Gastroesophageal sphincter (tissue), 4 donors: ENCODE data around the gene JPH4. TPM values are rescaled to one million over a fixed set of nuclear protein-coding genes. Genes with fewer than 3 reads are reported as not detected.

Experiments
- ATAC-seq: fragments of 150-250 bp; one replicate; pipeline ENCODE4 v1.9.1; 2016; ENCODE audit warnings: mild to moderate bottlenecking, moderate library complexity
- H3K27ac ChIP-seq, 4 donors: fragments of 200-600 bp; sonication (generic) in 3 of 4; 1 replicate in 3 of 4; 2 replicates in 1 of 4; pipeline ENCODE4 v1.5.1; 2016 to 2019
- H3K27me3 ChIP-seq: fragments of 200-600 bp; sonication (generic); one replicate; pipeline ENCODE4 v1.5.1; 2019
- H3K36me3 ChIP-seq, 2 donors: fragments of 200-600 bp; sonication (generic); one replicate each; pipeline ENCODE4 v1.5.1; 2019; ENCODE audit warnings: control low read depth in 1 of 2
- H3K4me1 ChIP-seq, 3 donors: fragments of 200-600 bp; sonication (generic); 1 replicate in 2 of 3; 2 replicates in 1 of 3; pipeline ENCODE4 v1.5.1; 2016 to 2019; ENCODE audit warnings: control low read depth in 2 of 3
- H3K4me3 ChIP-seq, 2 donors: fragments of 200-600 bp; sonication (generic); one replicate each; pipeline ENCODE4 v1.5.1; 2019; ENCODE audit warnings: mild to moderate bottlenecking in 1 of 2, moderate library complexity in 1 of 2
- H3K9me3 ChIP-seq, 3 donors: fragments of 200-600 bp; sonication (generic); one replicate each; pipeline ENCODE4 v1.5.1; 2017 to 2019; ENCODE audit warnings: control low read depth in 2 of 3
- CTCF ChIP-seq, 4 experiments: fragments of 200-600 bp in 2 of 4; fragments of 450-650 bp in 2 of 4; sonication (generic) in 1 of 4; IDR thresholded peaks; one replicate each; pipeline ENCODE4 v1.5.1; 2017 to 2019; ENCODE audit warnings: antibody characterized with exemption in 4 of 4, mild to moderate bottlenecking in 2 of 4, moderate library complexity in 2 of 4
- EP300 ChIP-seq: sonication (generic); formaldehyde crosslinking; IDR thresholded peaks from one replicate; pipeline ENCODE4 v1.6.1; 2017; ENCODE audit warnings: antibody characterized with exemption, mild to moderate bottlenecking
- POLR2A ChIP-seq, 2 donors: fragments of 450-650 bp; IDR thresholded peaks; one replicate each; pipeline ENCODE4 v1.6.1; 2017; ENCODE audit warnings: antibody characterized with exemption in 2 of 2, mild to moderate bottlenecking in 2 of 2, moderate library complexity in 1 of 2
- POLR2AphosphoS5 ChIP-seq: sonication (generic); formaldehyde crosslinking; IDR thresholded peaks from one replicate; pipeline ENCODE4 v1.6.1; 2017; ENCODE audit warnings: antibody characterized with exemption
- WGBS, 2 donors: methylation state at CpG; one replicate each; pipeline ENCODE4 v1.1.5; 2018; ENCODE audit warnings: low coverage in 1 of 2; 5-methylcytosine and 5-hydroxymethylcytosine counted together
- total RNA-seq, 4 donors: library from RNA; depleted of rRNA; stranded (reverse); fragments of >200 nt; gene quantifications; one replicate each; pipeline ENCODE4 v1.1.0, GENCODE V29; 2016

JPH4 gene
- total RNA-seq, 4 donors from 2014 or later: 0.78 to 2.7 (median 1.5) TPM

DNA sequence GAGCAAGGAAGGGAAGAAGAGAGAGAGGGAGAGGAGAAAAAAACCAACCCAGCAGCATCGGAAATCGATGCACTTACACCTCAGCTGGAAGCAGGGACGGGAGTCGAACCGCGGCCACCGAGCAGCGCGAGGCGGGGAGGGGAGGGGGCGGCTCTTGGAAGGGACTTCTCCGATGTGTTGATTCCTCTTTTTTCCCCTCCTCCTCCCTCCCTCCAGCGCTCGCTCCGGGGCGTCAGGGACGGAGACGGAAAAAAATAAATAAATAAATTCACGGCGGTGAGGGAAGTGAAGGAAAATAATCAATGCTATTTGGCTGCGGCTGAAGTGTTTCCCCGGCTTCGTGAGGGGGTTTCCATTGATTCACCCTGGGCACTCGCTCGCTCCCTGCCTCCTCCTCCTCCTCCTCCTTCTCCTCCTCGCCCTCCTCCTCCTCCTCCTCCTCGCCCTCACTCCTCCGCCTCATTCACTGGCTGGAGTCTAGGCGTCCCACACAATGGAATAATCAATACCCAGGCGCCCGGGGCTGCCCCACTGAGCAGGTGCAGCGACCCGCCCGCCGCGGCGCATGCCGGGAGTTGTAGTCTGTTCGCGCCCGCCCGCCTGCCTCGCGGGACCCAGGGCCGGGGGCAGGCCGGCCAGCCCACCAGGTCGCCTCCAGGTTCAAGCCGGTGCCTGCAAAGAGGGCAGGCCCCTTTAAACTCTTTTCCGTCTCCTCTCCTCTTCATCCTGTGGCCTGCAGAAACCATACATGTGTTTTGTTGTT, 27.1 kb downstream of the JPH4 start, which contains the start of gene ZFHX2:
TSS of gene ZFHX2 (minus strand) at position 500 of the 763 bp plus-strand sequence. CDS start 16,440 bp downstream, outside the sequence.
- TF ChIP-seq CTCF (IDR thresholded peaks at IDR 0.05) (no peak), POLR2A (IDR thresholded peaks at IDR 0.05) (no peak), EP300 (no peak), POLR2AphosphoS5 (no peak)
- Histone ChIP-seq H3K27ac (peak within 1 kb of the TSS in 3 of 4 donors; percentile 46 to 76 (median 71)), H3K9me3 (no peaks in the 10 kb centered on the region), H3K27me3 (no peaks in the 10 kb centered on the region), H3K36me3 (no peaks in the 10 kb centered on the region), H3K4me3 (peak within 1 kb of the TSS; percentile 42 to 67), H3K4me1 (peaks cover 0 to 30% (median 7%) of the 10 kb centered on the region in 3 donors)
- WGBS, 2 donors: 1% methylated on average over 18 to 45 of the region's 49 CpGs
- ATAC-seq: peak; percentile 41

DNA sequence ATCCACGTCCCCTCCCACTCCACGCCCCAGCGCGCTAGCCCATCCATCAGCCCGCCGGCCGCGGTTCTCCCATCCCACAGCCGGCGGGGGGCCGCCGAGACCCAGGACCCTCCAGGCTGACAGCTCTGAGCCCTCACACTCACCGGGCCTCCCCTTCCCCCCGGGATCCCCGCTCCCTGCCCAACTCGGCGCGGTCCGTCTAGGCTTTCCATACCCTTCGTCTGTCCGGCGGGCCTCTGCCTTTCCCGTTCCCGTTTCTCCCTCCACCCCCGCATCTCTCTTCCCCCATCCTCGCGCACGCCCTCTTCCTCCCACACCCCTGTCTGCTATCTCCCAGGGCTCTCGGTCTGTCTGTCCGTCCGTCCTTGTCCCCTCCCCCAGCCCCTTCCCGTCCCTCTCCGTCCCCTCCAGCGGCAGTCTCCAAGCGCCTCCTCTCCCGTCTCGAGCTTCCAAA, 27.8 kb downstream of the JPH4 start:
- Histone ChIP-seq H3K36me3 (no peaks in the 10 kb centered on the region), H3K9me3 (no peaks in the 10 kb centered on the region), H3K4me1 (peaks cover 0 to 28% (median 7%) of the 10 kb centered on the region in 3 donors), H3K27ac (peak overlapping the region in 2 of 4 donors; percentile 71 to 76), H3K27me3 (no peaks in the 10 kb centered on the region), H3K4me3 (peak overlapping the region; percentile 42 to 67)
- WGBS, 2 donors: 1% methylated on average over 24 to 27 of the region's 37 CpGs
- ATAC-seq: no peak
- TF ChIP-seq CTCF (IDR thresholded peaks at IDR 0.05) (no peak), EP300 (no peak), POLR2AphosphoS5 (no peak), POLR2A (IDR thresholded peaks at IDR 0.05) (no peak)

DNA sequence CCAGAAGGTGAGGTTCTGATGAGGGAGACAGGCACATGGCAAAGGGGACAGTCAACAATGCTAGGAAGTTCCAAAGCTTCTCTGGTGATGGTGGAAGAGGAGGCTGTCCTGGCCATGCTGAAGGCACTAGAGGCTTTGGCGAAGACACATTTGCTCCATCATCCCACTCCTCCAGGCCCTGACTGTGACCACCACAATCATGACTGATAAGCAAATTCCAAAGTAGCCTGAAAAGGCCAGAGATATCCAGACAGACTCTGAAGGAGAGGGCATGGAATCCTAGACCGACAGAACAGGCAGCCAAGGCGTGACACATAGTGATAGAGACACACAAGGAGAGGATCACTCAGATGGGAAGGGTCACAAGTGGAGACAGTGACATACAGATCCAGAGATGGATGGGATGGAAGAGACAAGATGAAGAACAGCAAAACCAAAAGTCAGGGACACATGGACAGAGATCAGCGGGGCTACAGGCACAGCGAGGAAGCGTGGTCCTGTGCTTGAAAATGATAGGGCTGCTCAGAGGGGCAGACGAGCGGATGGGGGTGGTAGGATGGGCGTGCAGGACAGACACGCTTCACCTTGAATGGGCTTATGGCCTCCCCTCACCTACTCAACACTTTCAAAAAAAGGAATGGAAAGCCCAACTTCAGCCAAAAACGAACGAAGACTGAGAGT, 28.3 kb downstream of the JPH4 start:
- peak overlapping the region; percentile 42 to 67 for H3K4me3 ChIP-seq
- peak overlapping the region in 1 of 4 donors; percentile 76 for H3K27ac ChIP-seq
- H3K27me3 ChIP-seq: no peaks in the 10 kb centered on the region
- TF ChIP-seq POLR2AphosphoS5 (no peak), POLR2A (IDR thresholded peaks at IDR 0.05) (no peak), CTCF (IDR thresholded peaks at IDR 0.05) (no peak), EP300 (no peak)
- H3K36me3 ChIP-seq: no peaks in the 10 kb centered on the region
- H3K9me3 ChIP-seq: no peaks in the 10 kb centered on the region
- peaks cover 0 to 24% (median 3%) of the 10 kb centered on the region in 3 donors for H3K4me1 ChIP-seq
- 26 to 38% methylated on average over 8 to 12 of the region's 12 CpGs for WGBS, 2 donors
- ATAC-seq: no peak

DNA sequence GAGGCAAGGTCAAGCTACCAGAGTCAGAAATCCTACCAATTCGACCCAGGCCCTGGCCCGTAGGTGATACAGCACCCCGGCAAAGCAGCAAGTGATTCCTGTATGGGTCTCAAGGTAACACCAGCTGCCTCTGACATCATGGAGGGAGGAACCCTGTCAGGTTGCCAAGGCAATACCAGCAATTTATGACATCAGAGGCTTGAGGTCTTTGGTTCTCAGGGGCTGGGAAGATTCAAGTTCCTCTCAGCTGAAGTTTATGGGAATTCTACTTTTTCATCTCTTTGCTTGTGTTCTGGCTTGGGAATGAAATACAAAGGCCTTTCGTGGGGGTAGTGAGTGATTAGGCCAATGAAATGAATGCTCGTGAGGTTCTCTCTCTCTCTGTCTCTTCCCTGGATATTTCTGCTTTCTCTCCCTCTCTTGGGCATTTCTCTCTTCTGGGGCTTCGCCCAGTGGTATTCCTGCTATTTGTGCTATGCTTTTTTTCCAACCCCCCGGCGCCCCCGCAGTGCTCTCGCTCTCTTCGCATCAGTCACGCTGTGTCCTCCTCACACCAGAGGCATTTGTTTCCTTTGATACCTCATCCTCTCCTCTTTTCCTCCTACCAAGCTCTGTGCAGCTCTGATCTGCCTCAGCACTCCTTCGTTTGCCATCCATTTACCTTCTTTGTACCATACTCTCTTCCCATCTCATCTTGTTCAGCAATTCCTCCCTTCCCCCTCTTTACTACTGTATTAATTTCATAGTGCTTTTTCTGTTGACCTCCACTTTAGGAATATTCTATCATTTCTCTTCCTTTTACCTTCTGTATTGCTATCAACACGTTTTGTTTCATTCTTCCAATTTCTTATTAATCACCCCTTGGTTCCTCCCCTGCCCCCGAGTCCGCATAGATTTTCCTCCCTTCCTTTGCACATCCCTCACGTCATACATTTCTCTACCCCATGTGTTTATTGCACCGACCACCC, 30.0 kb downstream of the JPH4 start:
- TF ChIP-seq EP300 (no peak), POLR2AphosphoS5 (no peak), POLR2A (IDR thresholded peaks at IDR 0.05) (no peak), CTCF (IDR thresholded peaks at IDR 0.05) (no peak)
- WGBS, 2 donors: 51 to 55% methylated on average over 11 to 16 of the region's 18 CpGs
- H3K4me1 ChIP-seq: peaks cover 0 to 25% (median 0%) of the 10 kb centered on the region in 3 donors
- H3K4me3 ChIP-seq: no peak overlapping the region
- H3K27ac ChIP-seq: no peak overlapping the region
- H3K36me3 ChIP-seq: no peaks in the 10 kb centered on the region
- no peaks in the 10 kb centered on the region for H3K27me3 ChIP-seq
- ATAC-seq: no peak
- H3K9me3 ChIP-seq: no peaks in the 10 kb centered on the region
